K562 (cell line): Measurements from ENCODE around the gene CCL15. TPM values are rescaled to one million over a fixed set of nuclear protein-coding genes. Genes with fewer than 3 reads are reported as not detected.

Experiments
- CHD7 ChIP-seq: fragments of 200-600 bp; sonication (generic); IDR thresholded peaks from one replicate; pipeline ENCODE4 v1.6.1; 2012; ENCODE audit warnings: mild to moderate bottlenecking, low read depth, low read length, inconsistent platforms
- COPS2 ChIP-seq: fragments of 450-650 bp; conservative IDR thresholded peaks from 2 replicates; pipeline ENCODE4 v1.6.1; 2016; ENCODE audit warnings: mild to moderate bottlenecking, moderate library complexity
- MIER1 ChIP-seq: fragments of 450-650 bp; IDR thresholded peaks from 2 replicates; pipeline ENCODE4 v1.6.1; 2016; ENCODE audit warnings: antibody characterized with exemption, mild to moderate bottlenecking, low read depth
- polyA plus RNA-seq, 8 experiments: library from polyadenylated mRNA; depleted of rRNA in 4 of 8; stranded (reverse) in 5 of 8; unstranded in 3 of 8; fragments of >200 nt; fragmentation: Nextera tagmentation in 2 of 8; fragmentation: Illumina TruSeq in 1 of 8; extraction: Ambion mirVana in 2 of 8; extraction: Trizol in 1 of 8; gene quantifications; 2 replicates each; pipeline versions ENCODE4 v1.2.1 to v1.2.3, GENCODE V29; 2011 to 2014; ENCODE audit warnings: inconsistent platforms in 1 of 8, missing spikeins in 1 of 8
- total RNA-seq, 7 experiments: library from RNA; depleted of rRNA in 6 of 7; stranded (reverse); fragments of >200 nt in 6 of 7; fragmentation: Illumina TruSeq in 2 of 7; extraction: Trizol in 2 of 7; gene quantifications; 2 replicates each; pipeline versions ENCODE4 v1.2.1 to v1.2.3, GENCODE V29; 2011 to 2021; ENCODE audit warnings: low replicate concordance in 1 of 7

CCL15 gene
- total and polyA plus RNA-seq, 9 of the 15 experiments (the other 6 are each of a cell fraction or from before 2014, with no cell fraction given): not detected

DNA sequence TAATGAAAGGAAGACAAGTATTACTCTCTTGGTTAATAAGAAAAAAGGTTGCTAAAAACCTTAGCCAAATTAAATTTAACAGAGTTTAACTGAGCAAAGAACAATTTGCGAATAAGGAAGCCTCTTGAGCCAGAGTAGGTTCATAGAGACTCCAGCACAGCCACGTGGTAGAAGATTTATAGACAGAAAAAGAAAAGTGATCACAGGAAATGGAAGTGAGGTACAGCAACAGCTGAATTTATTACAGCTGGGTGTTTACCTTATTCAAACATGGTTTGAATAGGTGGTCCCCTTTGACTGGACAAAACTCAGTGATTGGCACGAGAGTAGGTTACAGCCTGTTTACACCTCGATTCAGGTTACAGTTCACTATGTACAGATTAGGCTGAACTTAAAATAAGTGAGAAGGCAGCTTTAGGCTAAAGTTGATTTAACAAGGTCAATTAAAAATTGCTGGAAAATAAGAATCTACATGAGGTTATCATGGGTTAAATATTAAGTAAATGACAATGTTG is 3.3 kb upstream of the CCL15 start (continued):
- TF ChIP-seq CHD7 (no peak), COPS2 (no peak), MIER1 (no peak)
- TF ChIP-seq, all 486 proteins: peak for 0
